A549 (cell line): ENCODE data around the gene ZNF582. TPM values are rescaled to one million over a fixed set of nuclear protein-coding genes. Genes with fewer than 3 reads are reported as not detected.

ENCODE experiments used
- ATAC-seq, 2 experiments: fragments of 200-7000 bp in 1 of 2; fragments of >200 bp in 1 of 2; cut with Nextera tagmentation in 1 of 2; cut with Tn5 transposase in 1 of 2; 3 replicates each; pipeline versions ENCODE4 v1.8.0 to v1.9.1; 2018 to 2020; ENCODE audit warnings: mild to moderate bottlenecking in 1 of 2, moderate library complexity in 1 of 2
- CTCF ChIA-PET: fragments of 300-600 bp; sonication (Branson Sonifier 250); formaldehyde crosslinking; extraction: SDS; loops from one replicate; lab custom pipeline; 2021; ENCODE audit warnings: antibody characterized with exemption, inconsistent platforms; lab: Yijun Ruan, JAX
- POLR2A ChIA-PET: fragments of 350-600 bp; formaldehyde crosslinking; extraction: SDS; loops from one replicate; lab custom pipeline; 2021; ENCODE audit warnings: antibody characterized with exemption, inconsistent platforms; lab: Yijun Ruan, JAX
- DNase-seq, 2 experiments: peaks; one replicate each; pipeline versions ENCODE4 v3.0.0 to v3.0.0-alpha.2; 2011 to 2016; ENCODE audit warnings: low read depth in 1 of 2, low spot score in 1 of 2
- FAIRE-seq: peaks from 2 replicates; lab custom pipeline; 2011; peaks lifted over from hg19 to GRCh38; lab: Jason Lieb, UNC
- H3K27ac ChIP-seq, 2 experiments: fragments of >200 bp; sonication (Bioruptor Twin); formaldehyde crosslinking; 3 replicates each; pipeline ENCODE4 v1.5.1; 2016 to 2017
- H3K4me1 ChIP-seq: fragments of >200 bp; sonication (Bioruptor Twin); formaldehyde crosslinking; 3 replicates; pipeline ENCODE4 v1.6.1; 2016
- H3K4me2 ChIP-seq: fragments of >200 bp; sonication (Bioruptor Twin); formaldehyde crosslinking; 3 replicates; pipeline ENCODE4 v1.6.1; 2016
- H3K4me3 ChIP-seq: fragments of >200 bp; sonication (Bioruptor Twin); formaldehyde crosslinking; 3 replicates; pipeline ENCODE4 v1.5.1; 2016
- H3K9me3 ChIP-seq: fragments of >200 bp; sonication (Bioruptor Twin); formaldehyde crosslinking; 3 replicates; pipeline ENCODE4 v1.6.1; 2016
- ATOH8 ChIP-seq: fragments of 250-450 bp; sonication (Bioruptor Pico); IDR thresholded peaks from 2 replicates; pipeline ENCODE4 v1.5.0; 2020; ENCODE audit warnings: low read depth, mild to moderate bottlenecking, moderate library complexity
- CBX2 ChIP-seq: fragments of 200-600 bp; sonication (generic); IDR thresholded peaks from 2 replicates; pipeline ENCODE4 v1.6.1; 2016; ENCODE audit warnings: low read depth, mild to moderate bottlenecking, borderline replicate concordance
- CHD2 ChIP-seq: fragments of 150-350 bp; IDR thresholded peaks from 2 replicates; pipeline ENCODE4 v1.6.1; 2014; ENCODE audit warnings: low read length; ENCODE audit not compliant: partially characterized antibody
- ELK1 ChIP-seq: fragments of 150-350 bp; IDR thresholded peaks from 2 replicates; pipeline ENCODE4 v1.6.1; 2014; ENCODE audit warnings: low read depth, mild to moderate bottlenecking, low read length
- EP300 ChIP-seq, 2 experiments: fragments of >200 bp; sonication (Bioruptor Twin); formaldehyde crosslinking; IDR thresholded peaks; 2 replicates in 1 of 2; 3 replicates in 1 of 2; pipeline ENCODE4 v1.6.1; 2016 to 2017
- FOSL2 ChIP-seq, 2 experiments: fragments of 450-650 bp in 1 of 2; fragments of >200 bp in 1 of 2; sonication (Bioruptor Twin) in 1 of 2; formaldehyde crosslinking; IDR thresholded peaks; 2 replicates each; pipeline versions ENCODE4 v1.5.0 to v1.6.1; 2016 to 2020; ENCODE audit warnings: mild to moderate bottlenecking in 1 of 2, moderate library complexity in 1 of 2
- FOXS1 ChIP-seq: fragments of 250-450 bp; sonication (Bioruptor Pico); IDR thresholded peaks from 2 replicates; pipeline ENCODE4 v1.5.0; 2020; ENCODE audit warnings: mild to moderate bottlenecking, moderate library complexity
- HDAC2 ChIP-seq: fragments of 200-600 bp; sonication (generic); IDR thresholded peaks from 2 replicates; pipeline ENCODE4 v1.6.1; 2016
- HMGXB4 ChIP-seq: fragments of 250-450 bp; sonication (Bioruptor Pico); IDR thresholded peaks from 2 replicates; pipeline ENCODE4 v1.5.0; 2021; ENCODE audit warnings: mild to moderate bottlenecking, moderate library complexity, borderline replicate concordance
- HOXB13 ChIP-seq: fragments of 250-450 bp; sonication (Bioruptor Pico); IDR thresholded peaks from 2 replicates; pipeline ENCODE4 v1.5.0; 2020; ENCODE audit warnings: low read depth, mild to moderate bottlenecking, moderate library complexity
- HOXB5 ChIP-seq: fragments of 250-450 bp; sonication (Bioruptor Pico); IDR thresholded peaks from 2 replicates; pipeline ENCODE4 v1.5.0; 2020; ENCODE audit warnings: mild to moderate bottlenecking, moderate library complexity
- JUNB ChIP-seq: fragments of >200 bp; sonication (Bioruptor Twin); formaldehyde crosslinking; IDR thresholded peaks from 2 replicates; pipeline ENCODE4 v1.6.1; 2016
- KDM5A ChIP-seq: fragments of 200-600 bp; sonication (generic); IDR thresholded peaks from 2 replicates; pipeline ENCODE4 v1.6.1; 2016; ENCODE audit warnings: antibody characterized with exemption, mild to moderate bottlenecking
- MAFK ChIP-seq: fragments of 450-650 bp; IDR thresholded peaks from 2 replicates; pipeline ENCODE4 v1.6.1; 2014; ENCODE audit not compliant: partially characterized antibody
- MAX ChIP-seq: IDR thresholded peaks from 2 replicates; pipeline ENCODE4 v1.6.1; 2012
- PHF8 ChIP-seq: fragments of 200-600 bp; sonication (generic); IDR thresholded peaks from 2 replicates; pipeline ENCODE4 v1.6.1; 2016; ENCODE audit warnings: low read depth, mild to moderate bottlenecking, antibody characterized with exemption, moderate library complexity, borderline replicate concordance
- RAD21 ChIP-seq, 2 experiments: fragments of >200 bp in 1 of 2; sonication (Bioruptor Twin) in 1 of 2; formaldehyde crosslinking in 1 of 2; IDR thresholded peaks in 1 of 2; conservative IDR thresholded peaks in 1 of 2; 2 replicates in 1 of 2; 3 replicates in 1 of 2; pipeline ENCODE4 v1.6.1; 2012 to 2018; ENCODE audit warnings: inconsistent platforms in 1 of 2
- RCOR1 ChIP-seq: fragments of 150-350 bp; IDR thresholded peaks from 2 replicates; pipeline ENCODE4 v1.6.1; 2014; ENCODE audit warnings: antibody characterized with exemption, low read length, low read depth
- RFX5 ChIP-seq: fragments of 450-650 bp; IDR thresholded peaks from 2 replicates; pipeline ENCODE4 v1.7.1; 2014; ENCODE audit warnings: antibody characterized with exemption, mild to moderate bottlenecking, moderate library complexity
- RNF2 ChIP-seq: fragments of 200-600 bp; sonication (generic); IDR thresholded peaks from 2 replicates; pipeline ENCODE4 v1.6.1; 2016; ENCODE audit warnings: low read depth, mild to moderate bottlenecking, antibody characterized with exemption, moderate library complexity, borderline replicate concordance
- SMC3 ChIP-seq: fragments of >200 bp; sonication (Bioruptor Twin); formaldehyde crosslinking; IDR thresholded peaks from 3 replicates; pipeline ENCODE4 v1.6.1; 2018; ENCODE audit warnings: inconsistent platforms
- SREBF2 ChIP-seq: fragments of 450-650 bp; IDR thresholded peaks from 2 replicates; pipeline ENCODE4 v1.6.1; 2014; ENCODE audit warnings: mild to moderate bottlenecking, moderate library complexity
- TFCP2L1 ChIP-seq: fragments of 250-450 bp; sonication (Bioruptor Pico); IDR thresholded peaks from 2 replicates; pipeline ENCODE4 v1.5.0; 2021; ENCODE audit warnings: mild to moderate bottlenecking
- ZC3H11A ChIP-seq: fragments of 450-650 bp; IDR thresholded peaks from 2 replicates; pipeline ENCODE4 v1.6.1; 2014; ENCODE audit warnings: antibody characterized with exemption, mild to moderate bottlenecking
- ZSCAN20 ChIP-seq: fragments of 250-450 bp; sonication (Bioruptor Pico); IDR thresholded peaks from 2 replicates; pipeline ENCODE4 v1.8.0; 2022; ENCODE audit warnings: mild to moderate bottlenecking, moderate library complexity
- WGBS: methylation state at CpG from one replicate; pipeline ENCODE4 v1.1.6; 2017; ENCODE audit errors: missing lambda C conversion rate; 5-methylcytosine and 5-hydroxymethylcytosine counted together
- polyA plus RNA-seq, 4 experiments: library from polyadenylated mRNA; depleted of rRNA in 3 of 4; stranded (reverse); fragments of >200 nt; fragmentation: RNase III in 1 of 4; extraction: RNeasy Plus Mini Kit Qiagen cat#74134 plus additional on column Dnase treatment in 1 of 4; gene quantifications; 2 replicates in 3 of 4; 3 replicates in 1 of 4; pipeline ENCODE4 v1.2.3, GENCODE V29; 2011 to 2017

The ZNF582 gene
- polyA plus RNA-seq, 2 of the 4 experiments (the other 2 are of a cell fraction): 1.0 to 3.2 TPM

GRCh38 chr19:56393119-56394012 lies at the start of gene ZNF582 (continued):
- TF ChIP-seq RFX5: no peak
- TF ChIP-seq SREBF2: no peak
- TF ChIP-seq SMC3: 0 out of 3 replicates have a peak, but pooled peaks have one; percentile 20
- TF ChIP-seq HDAC2: no peak
- no peak for TF ChIP-seq ZSCAN20
- TF ChIP-seq HOXB13 (CRISPR knock-in tag): 0 out of 2 replicates have a peak, but pooled peaks have one; percentile 6
- no peak for TF ChIP-seq RCOR1
- no peak for TF ChIP-seq CBX2
- no peak for TF ChIP-seq KDM5A
- peak; percentile 23 to 44; a peak in 3 of 5 replicates for TF ChIP-seq RAD21 (conservative IDR thresholded peaks at IDR 0.05 in 1 of 2, IDR thresholded peaks at IDR 0.05 in 1 of 2)
- no peak for TF ChIP-seq RNF2
- TF ChIP-seq MAFK: no peak
- no peak for TF ChIP-seq ZC3H11A

GRCh38 chr19:56441206-56441792 lies 48.0 kb upstream of the ZNF582 start:
- H3K4me2 ChIP-seq: no peak overlapping the region
- CTCF ChIA-PET: no interaction called here
- H3K4me3 ChIP-seq: no peak overlapping the region
- ATAC-seq (no peak), DNase-seq (no peak), FAIRE-seq (no peak)
- peaks cover 81% of the 10 kb centered on the region for H3K9me3 ChIP-seq
- H3K4me1 ChIP-seq: no peaks in the 10 kb centered on the region
- TF ChIP-seq FOXS1 (CRISPR knock-in tag): no peak
- no peak for TF ChIP-seq ZSCAN20
- TF ChIP-seq HOXB5 (CRISPR knock-in tag): no peak
- no peak for TF ChIP-seq PHF8
- TF ChIP-seq CHD2: no peak
- TF ChIP-seq EP300 (IDR thresholded peaks at IDR 0.05): no peak
- no peak for TF ChIP-seq JUNB
- TF ChIP-seq ATOH8 (CRISPR knock-in tag): no peak
- TF ChIP-seq KDM5A: no peak
- TF ChIP-seq FOSL2 (IDR thresholded peaks at IDR 0.05): no peak
- TF ChIP-seq FOSL2 (CRISPR knock-in tag; IDR thresholded peaks at IDR 0.05): no peak
- TF ChIP-seq MAX: no peak
- TF ChIP-seq CBX2: no peak
- TF ChIP-seq TFCP2L1 (CRISPR knock-in tag): no peak
- TF ChIP-seq ELK1: no peak
- no peak for TF ChIP-seq SMC3
- no peak for TF ChIP-seq HMGXB4 (CRISPR knock-in tag)
- POLR2A ChIA-PET: no interaction called here
- WGBS: 9% methylated on average over 8 of the region's 8 CpGs
- H3K27ac ChIP-seq: no peak overlapping the region
